Activated CD4-positive, alpha-beta T cell treated with anti-CD3 and anti-CD28 coated beads, Interleukin-2, amount 10 ng/mL, durations not matched to agents 24 days and 14 days (primary cell): ENCODE results near the gene ANKRD39. TPM values are rescaled to one million over a fixed set of nuclear protein-coding genes. Genes with fewer than 3 reads are reported as not detected.
A peak's percentile ranks its signal among the peaks of the same experiment; 100 is the strongest.

ENCODE experiments used
- DNase-seq: peaks from one replicate; pipeline ENCODE4 v3.0.0; 2022
- H3K27ac Mint-ChIP-seq: one replicate; pipeline ENCODE4 v1.8.0; 2022; ENCODE audit warnings: mild to moderate bottlenecking, mixed read lengths
- H3K27me3 Mint-ChIP-seq: one replicate; pipeline ENCODE4 v1.8.0; 2022; ENCODE audit warnings: mixed read lengths
- H3K36me3 Mint-ChIP-seq: one replicate; pipeline ENCODE4 v1.8.0; 2022; ENCODE audit warnings: low read depth, mild to moderate bottlenecking, mixed read lengths
- H3K4me1 Mint-ChIP-seq: one replicate; pipeline ENCODE4 v1.8.0; 2021; ENCODE audit warnings: mixed read lengths
- H3K4me3 Mint-ChIP-seq: one replicate; pipeline ENCODE4 v1.8.0; 2022; ENCODE audit warnings: mild to moderate bottlenecking, moderate library complexity, mixed read lengths
- H3K9me3 Mint-ChIP-seq: one replicate; pipeline ENCODE4 v1.8.0; 2021; ENCODE audit warnings: mixed read lengths
- intact Hi-C: fragments of 100-400 bp; cut with micrococcal nuclease; formaldehyde crosslinking; loops from one replicate; pipeline ENCODE4 v1.15.1; 2023
- total RNA-seq: library from RNA; stranded (reverse); gene quantifications from 2 replicates; pipeline ENCODE4 v1.2.3, GENCODE V29; 2022

The ANKRD39 gene
- total RNA-seq = 37.0 and 44.0 TPM in 2 replicates

GRCh38 chr2:96857667-96858372, at the start of gene ANKRD39:
ANKRD39 (minus strand) TSS chr2:96858016; CDS start chr2:96857987, 29 bp downstream.
- H3K27ac Mint-ChIP-seq = peak within 1 kb of the TSS; percentile 93
- H3K9me3 Mint-ChIP-seq = no peaks in the 10 kb centered on the region
- peaks cover 28% of the 10 kb centered on the region for H3K4me1 Mint-ChIP-seq
- no peaks in the 10 kb centered on the region for H3K27me3 Mint-ChIP-seq
- peaks cover 26% of the 10 kb centered on the region for H3K36me3 Mint-ChIP-seq
- DNase-seq = peak; percentile 100
- intact Hi-C loops = loop anchor here (1.0 kb wide), 6 partner anchors 10 to 255 kb away; partner anchors contain the start of genes ANKRD36, CNNM3 and KANSL3
- H3K4me3 Mint-ChIP-seq = peak within 1 kb of the TSS; percentile 92

GRCh38 chr2:96906729-96907114, 48.9 kb upstream of the ANKRD39 start:
- no peak overlapping the region for H3K4me3 Mint-ChIP-seq

GRCh38 chr2:96903815-96904214, 46.0 kb upstream of the ANKRD39 start:
- Mint-ChIP-seq H3K27me3 (no peaks in the 10 kb centered on the region), H3K4me3 (no peak overlapping the region), H3K27ac (no peak overlapping the region), H3K4me1 (peaks cover 3% of the 10 kb centered on the region), H3K9me3 (no peaks in the 10 kb centered on the region), H3K36me3 (no peaks in the 10 kb centered on the region)
- intact Hi-C loops = no loop called here
- DNase-seq = no peak

More at GRCh38 chr2:96906729-96907114, 48.9 kb upstream of the ANKRD39 start:
- Mint-ChIP-seq H3K36me3 (no peaks in the 10 kb centered on the region), H3K4me1 (peaks cover 5% of the 10 kb centered on the region), H3K27me3 (no peaks in the 10 kb centered on the region), H3K9me3 (no peaks in the 10 kb centered on the region), H3K27ac (no peak overlapping the region)
- no peak for DNase-seq
- intact Hi-C loops = no loop called here

- intact Hi-C loops = no loop called here
- no peak overlapping the region for H3K27ac Mint-ChIP-seq
- H3K27me3 Mint-ChIP-seq = no peaks in the 10 kb centered on the region
- H3K36me3 Mint-ChIP-seq = no peaks in the 10 kb centered on the region
- peaks cover 6% of the 10 kb centered on the region for H3K4me1 Mint-ChIP-seq
- H3K9me3 Mint-ChIP-seq = no peaks in the 10 kb centered on the region
- H3K4me3 Mint-ChIP-seq = no peak overlapping the region
- no peak for DNase-seq
These were observed 45.5 kb upstream of the ANKRD39 start for GRCh38 chr2:96903318-96903717.

- intact Hi-C loops = no loop called here
These were observed 42.4 kb upstream of the ANKRD39 start for GRCh38 chr2:96900237-96900636.

GRCh38 chr2:96899413-96899741, 41.6 kb upstream of the ANKRD39 start:
- Mint-ChIP-seq H3K27me3 (no peaks in the 10 kb centered on the region), H3K4me1 (peaks cover 21% of the 10 kb centered on the region), H3K27ac (no peak overlapping the region), H3K4me3 (no peak overlapping the region), H3K36me3 (no peaks in the 10 kb centered on the region), H3K9me3 (no peaks in the 10 kb centered on the region)
- intact Hi-C loops = no loop called here
- DNase-seq = no peak

More at GRCh38 chr2:96900237-96900636, 42.4 kb upstream of the ANKRD39 start:
- Mint-ChIP-seq H3K9me3 (no peaks in the 10 kb centered on the region), H3K27ac (no peak overlapping the region), H3K4me1 (peaks cover 18% of the 10 kb centered on the region), H3K27me3 (no peaks in the 10 kb centered on the region), H3K4me3 (no peak overlapping the region), H3K36me3 (no peaks in the 10 kb centered on the region)
- no peak for DNase-seq

- Mint-ChIP-seq H3K4me1 (peaks cover 20% of the 10 kb centered on the region), H3K9me3 (no peaks in the 10 kb centered on the region), H3K4me3 (no peak overlapping the region), H3K36me3 (no peaks in the 10 kb centered on the region), H3K27me3 (no peaks in the 10 kb centered on the region), H3K27ac (no peak overlapping the region)
- intact Hi-C loops = no loop called here
- DNase-seq = no peak
These were observed 41.0 kb upstream of the ANKRD39 start for GRCh38 chr2:96898641-96899412.

GRCh38 chr2:96898135-96898505, 40.3 kb upstream of the ANKRD39 start:
- Mint-ChIP-seq H3K27ac (no peak overlapping the region), H3K4me3 (no peak overlapping the region), H3K9me3 (no peaks in the 10 kb centered on the region), H3K4me1 (peaks cover 20% of the 10 kb centered on the region), H3K36me3 (no peaks in the 10 kb centered on the region), H3K27me3 (no peaks in the 10 kb centered on the region)
- no peak for DNase-seq
- intact Hi-C loops = no loop called here

GRCh38 chr2:96897491-96898134, 39.8 kb upstream of the ANKRD39 start:
- Mint-ChIP-seq H3K36me3 (no peaks in the 10 kb centered on the region), H3K9me3 (no peaks in the 10 kb centered on the region), H3K4me1 (peaks cover 20% of the 10 kb centered on the region), H3K4me3 (no peak overlapping the region), H3K27me3 (no peaks in the 10 kb centered on the region), H3K27ac (no peak overlapping the region)
- DNase-seq = no peak
- intact Hi-C loops = no loop called here

GRCh38 chr2:96895746-96896651, 38.2 kb upstream of the ANKRD39 start:
- no peaks in the 10 kb centered on the region for H3K27me3 Mint-ChIP-seq
- H3K27ac Mint-ChIP-seq = no peak overlapping the region
- H3K36me3 Mint-ChIP-seq = no peaks in the 10 kb centered on the region
- intact Hi-C loops = no loop called here
- DNase-seq = no peak
- no peaks in the 10 kb centered on the region for H3K9me3 Mint-ChIP-seq
- H3K4me3 Mint-ChIP-seq = no peak overlapping the region
- peaks cover 29% of the 10 kb centered on the region for H3K4me1 Mint-ChIP-seq

- Mint-ChIP-seq H3K4me1 (peaks cover 33% of the 10 kb centered on the region), H3K9me3 (no peaks in the 10 kb centered on the region), H3K27ac (peak overlapping the region; percentile 82), H3K27me3 (no peaks in the 10 kb centered on the region), H3K4me3 (no peak overlapping the region), H3K36me3 (no peaks in the 10 kb centered on the region)
- intact Hi-C loops = no loop called here
- no peak for DNase-seq
These were observed 37.4 kb upstream of the ANKRD39 start for GRCh38 chr2:96895032-96895745.

GRCh38 chr2:96894151-96894531, 36.3 kb upstream of the ANKRD39 start:
- Mint-ChIP-seq H3K36me3 (no peaks in the 10 kb centered on the region), H3K9me3 (no peaks in the 10 kb centered on the region)
- intact Hi-C loops = no loop called here

More at GRCh38 chr2:96894151-96894531, 36.3 kb upstream of the ANKRD39 start:
- no peak overlapping the region for H3K4me3 Mint-ChIP-seq
- H3K27ac Mint-ChIP-seq = peak overlapping the region; percentile 40
- no peaks in the 10 kb centered on the region for H3K27me3 Mint-ChIP-seq
- peaks cover 33% of the 10 kb centered on the region for H3K4me1 Mint-ChIP-seq
- no peak for DNase-seq
